Spleen (tissue), 7 donors: ENCODE results near the gene QSER1.

ENCODE experiments used
- POLR2A ChIP-seq, 3 donors: fragments of 450-650 bp; IDR thresholded peaks; one replicate each; pipeline ENCODE4 v1.5.1; 2017; ENCODE audit warnings: antibody characterized with exemption in 3 of 3, mild to moderate bottlenecking in 1 of 3
- TF ChIP-seq, protein P1 (sequence below), 11 experiments: fragments of 200-600 bp in 7 of 11; fragments of 450-650 bp in 4 of 11; sonication (generic) in 4 of 11; IDR thresholded peaks in 8 of 11; conservative IDR thresholded peaks in 3 of 11; 1 replicate in 7 of 11; 2 replicates in 4 of 11; pipeline versions ENCODE4 v1.4.0 to v1.8.0; 2016 to 2021; ENCODE audit warnings: antibody characterized with exemption in 11 of 11, inconsistent platforms in 4 of 11, mild to moderate bottlenecking in 1 of 11
- donor health status: DM: no; HTN: no; CAD: no; lungs with moderate emphysema.
- donor health status: DM: no; HTN: no; CAD: no.
- donor health status: DM: no; HTN: no; CAD: no.

- TF ChIP-seq, protein P1, sequence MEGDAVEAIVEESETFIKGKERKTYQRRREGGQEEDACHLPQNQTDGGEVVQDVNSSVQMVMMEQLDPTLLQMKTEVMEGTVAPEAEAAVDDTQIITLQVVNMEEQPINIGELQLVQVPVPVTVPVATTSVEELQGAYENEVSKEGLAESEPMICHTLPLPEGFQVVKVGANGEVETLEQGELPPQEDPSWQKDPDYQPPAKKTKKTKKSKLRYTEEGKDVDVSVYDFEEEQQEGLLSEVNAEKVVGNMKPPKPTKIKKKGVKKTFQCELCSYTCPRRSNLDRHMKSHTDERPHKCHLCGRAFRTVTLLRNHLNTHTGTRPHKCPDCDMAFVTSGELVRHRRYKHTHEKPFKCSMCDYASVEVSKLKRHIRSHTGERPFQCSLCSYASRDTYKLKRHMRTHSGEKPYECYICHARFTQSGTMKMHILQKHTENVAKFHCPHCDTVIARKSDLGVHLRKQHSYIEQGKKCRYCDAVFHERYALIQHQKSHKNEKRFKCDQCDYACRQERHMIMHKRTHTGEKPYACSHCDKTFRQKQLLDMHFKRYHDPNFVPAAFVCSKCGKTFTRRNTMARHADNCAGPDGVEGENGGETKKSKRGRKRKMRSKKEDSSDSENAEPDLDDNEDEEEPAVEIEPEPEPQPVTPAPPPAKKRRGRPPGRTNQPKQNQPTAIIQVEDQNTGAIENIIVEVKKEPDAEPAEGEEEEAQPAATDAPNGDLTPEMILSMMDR (IDR thresholded peaks at IDR 0.05 in 8 of 11, conservative IDR thresholded peaks at IDR 0.05 in 3 of 11), result no peak
- no peak for TF ChIP-seq POLR2A (IDR thresholded peaks at IDR 0.05)
These were observed 1.6 kb upstream of the QSER1 start for GRCh38 chr11:32890843-32891656.
